Putamen (tissue), 1 donor: ENCODE measurements around the gene EIF4E1B.
"Not testable (repeated sequence)": the region's sequence is repeated elsewhere in the genome, so short reads cannot be mapped to it uniquely, and the experiment has no call there.

Experiments used
- DNase-seq: peaks from one replicate; pipeline ENCODE4 v3.0.0-alpha.2; 2016; ENCODE audit warnings: low spot score

The EIF4E1B gene, protein sequence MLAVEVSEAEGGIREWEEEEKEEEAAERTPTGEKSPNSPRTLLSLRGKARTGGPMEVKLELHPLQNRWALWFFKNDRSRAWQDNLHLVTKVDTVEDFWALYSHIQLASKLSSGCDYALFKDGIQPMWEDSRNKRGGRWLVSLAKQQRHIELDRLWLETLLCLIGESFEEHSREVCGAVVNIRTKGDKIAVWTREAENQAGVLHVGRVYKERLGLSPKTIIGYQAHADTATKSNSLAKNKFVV

DNA sequence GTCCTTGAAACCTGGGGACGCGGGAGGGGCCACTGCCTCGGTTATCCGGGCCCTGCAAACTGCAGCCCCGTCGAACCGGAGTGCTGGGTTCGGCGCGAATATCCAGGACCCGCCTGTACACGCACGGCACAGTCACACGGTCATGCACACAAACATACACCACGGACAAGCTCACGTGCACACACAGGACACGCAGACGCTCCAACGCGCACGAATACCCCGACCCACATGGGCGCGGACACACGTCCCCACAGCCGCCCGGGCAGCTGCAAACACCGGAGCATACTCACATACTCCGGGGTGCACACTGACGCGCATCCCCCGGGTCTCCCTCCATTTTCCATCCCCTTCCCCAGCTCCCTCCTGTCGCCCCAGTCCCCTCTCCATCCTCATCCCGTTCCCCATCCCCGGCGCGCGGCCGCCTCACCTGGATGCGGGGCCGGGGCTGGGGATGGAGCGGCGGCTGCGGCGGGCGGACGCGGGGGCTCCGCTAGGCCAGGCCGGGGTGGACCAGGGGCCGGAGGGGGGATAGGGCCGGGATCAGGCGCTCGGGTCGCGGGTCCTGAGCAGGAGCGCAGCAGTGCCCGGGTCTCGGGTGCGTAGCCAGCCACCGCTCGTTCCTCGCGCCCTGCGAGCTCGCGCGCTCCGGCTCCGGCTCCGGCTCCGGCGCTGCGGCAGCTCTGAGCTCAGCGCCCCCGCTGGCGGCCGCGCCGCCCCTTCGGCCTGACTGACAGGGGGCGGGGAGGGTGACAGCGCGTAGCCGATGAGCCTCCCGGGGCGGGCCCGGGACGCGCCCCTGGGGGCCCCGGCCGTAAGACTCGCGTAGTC lies at the start of gene EIF4E1B, which contains the start of gene SNCB:
Gene EIF4E1B, plus strand, starts transcription at position 823 of the 828 bp plus-strand sequence. CDS start 12,113 bp downstream, outside the sequence.
Gene SNCB, minus strand, starts transcription at position 682 of the 828 bp plus-strand sequence. CDS start 880 bp downstream, outside the sequence.
- DNase-seq, result peak; percentile 35

GRCh38 chr5:176581361-176581760 lies 49.1 kb upstream of the EIF4E1B start:
- no peak for DNase-seq

DNA sequence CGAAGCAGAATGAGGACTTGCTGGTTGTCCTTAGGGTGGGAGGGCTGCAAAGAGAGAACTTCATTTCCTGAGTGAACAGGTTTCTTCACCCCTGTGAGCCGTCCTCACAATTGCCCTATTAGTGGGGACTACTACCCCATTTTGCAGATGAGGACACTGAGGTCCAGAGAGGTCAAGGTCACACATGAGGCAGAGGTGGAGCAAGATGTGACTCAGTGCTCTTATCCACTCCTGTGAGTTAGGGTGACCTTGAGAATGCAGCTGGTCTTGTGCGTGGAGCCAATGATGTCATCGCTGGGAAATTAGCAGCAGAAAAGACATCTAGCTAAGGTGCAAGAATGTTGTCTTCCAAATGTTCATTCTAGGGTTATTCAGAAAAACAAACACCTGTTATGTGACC lies 47.4 kb upstream of the EIF4E1B start:
- DNase-seq, result no peak

- DNase-seq, result no peak
Observed at GRCh38 chr5:176587398-176587797, 43.1 kb upstream of the EIF4E1B start.

GRCh38 chr5:176588297-176588696 lies 42.2 kb upstream of the EIF4E1B start:
- no peak for DNase-seq

GRCh38 chr5:176589039-176589769 lies 41.3 kb upstream of the EIF4E1B start:
- no peak for DNase-seq

DNA sequence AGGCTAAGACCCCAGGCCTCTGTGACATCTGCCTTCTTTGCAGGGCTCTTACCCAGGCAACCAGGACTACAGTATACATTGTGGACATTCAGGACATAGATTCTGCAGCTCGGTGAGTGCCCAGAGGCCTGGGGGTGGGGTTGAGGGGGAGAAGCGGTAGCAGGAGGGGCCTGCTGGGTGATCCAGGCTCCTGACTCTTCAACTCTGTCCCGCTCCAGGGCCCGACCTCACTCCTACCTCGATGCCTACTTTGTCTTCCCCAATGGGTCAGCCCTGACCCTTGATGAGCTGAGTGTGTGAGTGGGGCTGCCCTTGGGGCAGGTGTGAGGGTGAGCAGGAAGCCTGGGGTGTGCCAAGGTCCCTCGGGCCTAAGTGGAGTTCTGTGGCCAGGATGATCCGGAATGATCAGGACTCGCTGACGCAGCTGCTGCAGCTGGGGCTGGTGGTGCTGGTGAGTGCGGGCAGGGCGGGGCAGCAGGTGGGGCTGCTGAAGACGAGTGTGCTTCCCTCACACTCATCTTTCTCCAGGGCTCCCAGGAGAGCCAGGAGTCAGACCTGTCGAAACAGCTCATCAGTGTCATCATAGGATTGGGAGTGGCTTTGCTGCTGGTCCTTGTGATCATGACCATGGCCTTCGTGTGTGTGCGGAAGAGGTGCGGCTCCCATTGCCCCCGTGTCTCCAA lies 40.3 kb upstream of the EIF4E1B start:
- DNase-seq, result no peak

GRCh38 chr5:176591667-176592066 lies 38.8 kb upstream of the EIF4E1B start:
- not testable (repeated sequence) for DNase-seq

- DNase-seq, result no peak
Observed at GRCh38 chr5:176592573-176592972, 37.9 kb upstream of the EIF4E1B start.

DNA sequence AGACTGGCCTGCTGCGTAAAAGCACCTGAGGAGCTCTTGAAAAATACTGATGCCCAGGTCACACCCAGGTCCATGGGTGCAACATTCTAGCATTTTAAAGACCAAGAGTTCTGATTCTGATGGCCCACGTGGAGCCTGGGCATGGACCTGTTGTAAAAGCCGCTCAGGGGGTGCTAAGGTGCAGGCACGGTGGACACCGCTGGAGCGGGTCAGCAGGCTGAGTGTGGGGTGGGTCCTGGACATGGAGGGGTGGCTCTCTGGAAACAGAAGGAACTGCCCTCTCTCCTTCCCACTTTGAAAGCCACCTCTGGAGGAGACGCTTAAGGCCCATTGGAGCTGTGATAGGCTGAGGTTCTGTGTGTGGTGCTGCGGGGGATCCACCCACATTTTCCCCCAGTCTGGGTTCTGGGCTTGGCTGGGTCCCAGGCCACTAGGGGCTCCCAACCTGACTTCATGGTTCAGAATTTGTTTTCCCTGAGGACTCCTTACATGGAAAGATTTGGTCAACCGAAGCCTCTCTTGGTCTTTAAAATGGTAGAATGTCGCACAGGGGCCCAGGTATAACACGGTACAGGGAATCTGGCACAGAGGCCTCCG lies 37.1 kb upstream of the EIF4E1B start:
- DNase-seq, result no peak

- no peak for DNase-seq
Observed at GRCh38 chr5:176594554-176594953, 35.9 kb upstream of the EIF4E1B start.

GRCh38 chr5:176595386-176595943 lies 35.0 kb upstream of the EIF4E1B start:
- DNase-seq, result no peak

- DNase-seq, result no peak
Observed at GRCh38 chr5:176596069-176596644, 34.3 kb upstream of the EIF4E1B start.

DNA sequence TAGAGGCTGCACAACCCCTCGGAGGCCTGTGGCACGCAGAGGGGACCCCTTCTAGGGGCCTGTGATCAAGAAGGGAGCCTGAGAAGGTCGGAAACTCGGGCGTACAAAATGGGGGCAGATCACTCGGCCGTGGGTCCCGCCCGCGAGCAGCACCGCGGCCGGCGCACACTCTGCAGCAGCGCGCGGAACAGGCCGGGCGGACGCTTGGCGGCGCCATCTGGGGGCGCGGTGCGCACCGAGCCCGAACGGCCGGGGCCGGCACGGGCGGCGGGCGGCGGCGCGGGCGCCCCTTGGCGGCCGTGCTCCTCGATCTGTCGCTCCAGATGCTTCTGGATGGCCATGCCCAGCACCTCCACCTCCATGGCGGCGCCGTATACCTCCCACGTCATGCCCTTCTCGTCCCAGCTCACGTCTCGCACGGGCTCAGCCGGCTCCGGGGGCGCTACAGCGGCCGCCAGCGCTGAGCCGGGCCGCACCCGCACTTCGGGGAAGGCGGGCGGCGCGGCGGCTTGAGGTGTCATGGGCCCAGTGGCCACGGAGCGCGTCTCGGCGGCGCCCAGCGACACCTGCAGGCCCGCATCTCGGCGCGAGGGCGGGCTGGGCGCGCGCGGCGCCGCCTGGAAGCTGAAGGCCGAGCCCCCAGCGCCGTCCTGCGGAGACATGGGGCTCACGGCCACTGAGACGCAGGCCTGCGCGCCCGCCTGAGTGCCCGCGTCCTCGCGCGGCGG lies 33.6 kb upstream of the EIF4E1B start:
- no peak for DNase-seq

- no peak for DNase-seq
Observed at GRCh38 chr5:176597417-176598389, 32.8 kb upstream of the EIF4E1B start.

DNA sequence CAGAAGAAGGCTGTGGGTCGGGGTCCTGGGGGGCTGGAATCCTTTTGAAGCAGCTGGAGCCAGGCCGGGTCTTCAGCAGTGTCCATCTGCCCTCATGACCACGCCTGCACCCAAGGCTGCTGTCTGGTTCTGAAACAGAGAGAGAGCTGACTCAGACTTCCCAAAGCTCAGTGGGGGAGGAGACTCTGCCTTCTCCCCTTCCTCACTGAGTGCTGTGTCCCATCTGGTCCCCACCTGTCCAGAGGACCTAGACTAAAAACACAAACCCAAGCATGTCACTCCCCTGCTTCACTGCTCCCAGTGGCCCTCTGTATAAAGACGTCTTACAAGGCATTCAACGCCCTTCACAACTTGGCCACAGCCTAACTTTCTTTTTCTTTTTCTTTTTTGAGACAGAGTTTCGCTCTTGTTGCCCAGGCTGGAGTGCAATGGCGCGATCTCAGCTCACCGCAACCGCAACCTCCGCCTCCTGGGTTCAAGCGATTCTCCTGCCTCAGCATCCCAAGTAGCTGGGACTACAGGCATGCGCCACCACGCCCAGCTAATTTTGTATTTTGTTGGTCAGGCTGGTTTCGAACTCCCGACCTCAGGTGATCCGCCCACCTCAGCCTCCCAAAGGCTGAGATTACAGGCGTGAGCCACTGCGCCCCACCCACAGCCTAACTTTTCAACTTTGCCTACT lies 30.6 kb upstream of the EIF4E1B start:
- DNase-seq, result not testable (repeated sequence)

DNA sequence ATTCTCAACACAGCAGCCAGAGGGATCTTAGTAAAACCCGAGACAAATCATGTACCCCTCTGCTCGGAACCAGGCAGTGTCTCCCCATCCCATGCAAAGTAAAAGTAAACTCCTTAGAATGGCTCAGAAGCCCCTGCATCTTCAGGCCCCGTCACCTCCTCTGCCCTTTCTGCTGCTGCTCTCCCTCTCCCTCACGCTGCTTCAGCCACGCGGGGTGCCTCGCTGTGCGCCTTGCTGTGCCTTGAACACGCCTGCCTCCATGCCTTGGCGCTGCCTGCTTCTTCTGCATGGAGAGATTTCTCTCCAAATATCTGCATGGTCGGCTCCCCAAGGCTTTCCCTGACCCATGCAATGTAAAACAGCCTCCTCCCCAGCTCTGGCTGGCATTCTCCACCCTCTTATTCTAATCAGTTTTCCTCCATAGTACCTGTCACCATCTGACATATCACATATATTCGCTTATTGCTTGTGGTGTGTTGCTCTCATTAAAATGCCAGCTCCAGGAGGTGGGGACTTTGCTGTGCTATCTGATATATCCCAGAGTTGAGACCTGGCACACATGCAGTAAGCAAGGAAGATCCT lies 28.5 kb upstream of the EIF4E1B start:
- DNase-seq, result no peak

GRCh38 chr5:176603091-176603490 lies 27.4 kb upstream of the EIF4E1B start:
- no peak for DNase-seq
